LHCN-M2 (cell line): ENCODE results near the gene WWC2. TPM values are rescaled to one million over a fixed set of nuclear protein-coding genes. Genes with fewer than 3 reads are reported as not detected.

Experiments used
- DNase-seq: peaks from one replicate; pipeline ENCODE4 v3.0.0-alpha.2; 2012; ENCODE audit warnings: low read depth
- total RNA-seq: library from RNA; depleted of rRNA; stranded (reverse); fragments of >200 nt; gene quantifications from 2 replicates; pipeline ENCODE4 v1.2.3, GENCODE V29; 2014

The WWC2 gene
- total RNA-seq, 1 experiment from 2014 or later = 14.3 TPM

- no peak for DNase-seq
Measured at GRCh38 chr4:183202523-183202922, 103.5 kb downstream of the WWC2 start.

GRCh38 chr4:183204793-183205192 lies 105.7 kb downstream of the WWC2 start:
- no peak for DNase-seq

GRCh38 chr4:183205193-183205592 lies 106.1 kb downstream of the WWC2 start:
- DNase-seq = no peak

- DNase-seq = no peak
Measured at GRCh38 chr4:183205709-183206108, 106.7 kb downstream of the WWC2 start.

- no peak for DNase-seq
Measured at GRCh38 chr4:183211533-183211932, 112.5 kb downstream of the WWC2 start.

DNA sequence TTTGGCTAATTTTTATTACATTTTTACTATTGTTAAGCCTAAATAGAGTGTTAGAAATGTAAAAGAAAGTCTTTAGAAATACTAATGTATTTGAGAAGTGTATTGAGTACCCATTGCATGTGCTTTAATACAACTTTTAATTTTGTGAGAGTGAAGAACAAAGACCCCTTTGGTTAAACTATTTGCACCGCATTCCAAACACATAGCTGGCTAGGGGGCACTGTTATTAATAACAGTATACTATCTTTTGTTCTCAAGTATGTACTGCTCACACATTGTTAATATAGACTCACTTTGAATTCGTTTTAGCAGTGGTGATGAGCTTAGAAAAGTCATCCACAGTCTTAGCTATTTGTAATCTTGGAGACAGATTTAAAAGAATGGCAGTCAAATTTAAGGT lies 114.9 kb downstream of the WWC2 start:
- no peak for DNase-seq

DNA sequence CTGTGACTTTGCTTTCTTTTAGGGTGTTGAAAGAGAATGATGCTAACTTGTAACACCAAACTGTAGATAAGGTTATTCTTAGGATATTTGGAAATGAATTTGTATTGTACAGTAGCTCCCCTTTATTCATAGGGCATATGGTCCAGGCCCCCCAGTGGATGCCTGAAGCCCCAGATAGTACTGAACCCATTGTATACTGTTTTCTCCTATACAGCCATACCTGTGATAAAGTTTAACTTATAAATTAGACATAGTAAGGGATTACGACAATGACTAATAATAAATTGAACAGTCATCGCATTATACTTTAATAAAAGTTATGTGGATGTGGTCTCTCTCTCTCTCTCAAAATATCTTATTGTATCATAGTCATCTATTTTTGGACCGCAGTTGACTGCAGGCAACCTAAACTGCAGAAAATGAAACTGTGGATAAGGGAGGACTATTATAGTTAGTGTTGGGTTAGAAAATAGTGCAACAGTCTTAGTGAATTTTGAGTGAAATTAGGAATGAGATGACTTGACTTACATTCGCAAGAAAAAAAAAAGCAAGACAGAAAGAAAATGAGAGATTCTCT lies 115.9 kb downstream of the WWC2 start:
- no peak for DNase-seq

DNA sequence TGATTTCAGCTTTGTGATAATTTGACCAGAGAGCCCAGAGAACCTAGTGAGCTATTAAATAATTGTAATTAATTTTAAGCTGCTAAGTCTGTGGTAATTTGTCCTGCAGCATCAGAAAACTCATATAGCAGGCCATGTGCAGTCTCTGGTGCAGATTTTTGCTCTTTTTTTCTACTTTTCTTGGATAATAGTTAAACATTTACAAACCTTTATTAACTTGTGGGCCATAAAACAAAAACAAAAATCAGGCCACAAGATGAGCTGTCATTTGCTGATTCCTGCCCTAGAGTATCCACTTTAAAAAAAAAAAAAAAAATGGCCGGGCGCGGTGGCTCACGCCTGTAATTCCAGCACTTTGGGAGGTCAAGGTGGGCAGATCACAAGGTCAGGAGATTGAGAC lies 121.2 kb downstream of the WWC2 start:
- no peak for DNase-seq

DNA sequence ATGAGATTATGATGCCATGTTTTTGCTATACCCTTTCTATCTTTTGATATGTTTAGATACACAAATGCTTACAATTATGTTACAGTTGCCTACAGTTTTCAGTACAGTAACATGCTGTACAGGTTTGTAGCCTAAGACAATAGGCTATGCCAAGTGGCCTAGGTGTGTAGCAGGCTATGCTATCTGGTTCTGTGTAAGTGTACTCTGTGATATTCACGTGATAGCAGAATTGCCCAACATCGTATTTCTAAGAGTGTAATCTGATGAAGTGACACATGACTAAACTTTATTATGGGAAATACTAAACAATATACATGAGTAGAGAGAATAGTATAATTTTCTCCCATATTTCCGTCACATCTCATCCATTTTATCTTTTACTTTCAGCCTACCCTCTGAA lies 124.0 kb downstream of the WWC2 start:
- DNase-seq = no peak

DNA sequence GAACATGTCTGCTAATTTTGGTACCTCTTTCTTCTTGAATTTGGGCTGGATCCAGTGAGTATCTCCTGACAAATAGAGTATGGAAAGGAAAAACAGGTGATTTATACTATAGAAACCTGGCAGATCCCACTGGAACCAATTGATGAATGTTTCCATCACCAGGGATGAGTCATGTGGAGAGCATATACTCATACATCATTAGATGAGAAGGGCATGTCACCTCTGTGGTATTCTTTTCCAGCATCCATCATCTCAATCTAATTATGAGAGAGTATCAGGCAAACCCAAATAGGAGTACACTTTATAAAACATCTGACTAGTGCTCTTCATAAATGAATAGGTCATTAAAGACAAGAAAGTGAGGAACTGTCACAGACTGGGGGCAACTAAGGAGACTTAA lies 130.3 kb downstream of the WWC2 start:
- DNase-seq = no peak

DNA sequence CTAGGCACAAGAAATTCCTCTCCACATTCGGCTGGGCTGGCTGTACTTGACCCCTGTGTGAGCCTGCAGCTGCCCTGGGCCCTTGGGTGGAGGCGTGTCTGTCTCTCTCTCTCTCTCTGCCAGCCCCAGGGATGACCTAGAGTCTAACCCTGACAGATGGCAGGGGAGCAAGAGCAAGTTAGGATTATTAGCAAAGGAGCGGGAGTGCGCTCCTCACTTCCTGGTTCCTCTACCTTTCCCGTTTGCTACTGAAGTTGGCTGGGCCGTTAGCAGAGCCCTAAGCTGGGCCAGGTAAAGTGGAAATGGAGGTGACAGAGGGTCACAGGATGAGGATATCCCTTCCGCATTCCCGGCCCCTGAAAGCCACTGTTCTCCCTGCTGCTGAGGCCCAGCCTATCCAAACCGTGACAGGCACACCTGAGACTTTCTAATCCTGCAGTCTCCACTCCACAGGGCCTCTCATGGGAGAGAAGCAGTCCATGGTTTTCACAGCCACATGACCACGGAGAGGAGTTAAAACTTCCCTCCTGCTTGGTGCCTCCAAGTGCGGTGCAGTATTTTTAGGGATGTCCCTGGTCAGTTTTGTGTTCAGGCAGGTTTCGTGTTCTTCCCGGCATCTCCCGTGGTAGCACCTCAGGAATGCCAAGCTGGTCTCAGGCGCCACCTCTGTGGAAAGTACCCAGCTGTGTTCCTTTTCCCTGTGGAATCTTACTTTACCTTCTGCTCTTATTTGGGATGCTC lies 141.7 kb downstream of the WWC2 start:
- peak; percentile 67 for DNase-seq

DNA sequence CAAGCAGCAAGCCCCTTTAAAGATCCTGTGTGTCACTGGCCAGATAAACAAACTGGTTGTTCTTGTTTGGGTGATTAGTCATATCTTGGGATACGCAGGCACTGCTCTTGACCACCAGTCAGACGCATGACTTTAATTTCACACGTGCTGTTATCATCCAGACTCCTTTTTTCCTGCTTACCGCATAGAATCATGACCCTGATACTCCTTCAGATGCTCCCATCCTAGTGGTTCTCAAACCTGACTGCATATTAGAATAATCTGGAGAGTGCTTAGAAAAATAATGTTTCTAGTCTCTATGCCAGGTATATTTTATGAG lies 142.2 kb downstream of the WWC2 start:
- DNase-seq = peak; percentile 89

GRCh38 chr4:183241721-183242151 lies 142.7 kb downstream of the WWC2 start:
- no peak for DNase-seq

GRCh38 chr4:183242291-183242690 lies 143.2 kb downstream of the WWC2 start:
- no peak for DNase-seq

- DNase-seq = no peak
Measured at GRCh38 chr4:183244019-183244418, 145.0 kb downstream of the WWC2 start.

- DNase-seq = no peak
Measured at GRCh38 chr4:183244506-183244905, 145.4 kb downstream of the WWC2 start.

DNA sequence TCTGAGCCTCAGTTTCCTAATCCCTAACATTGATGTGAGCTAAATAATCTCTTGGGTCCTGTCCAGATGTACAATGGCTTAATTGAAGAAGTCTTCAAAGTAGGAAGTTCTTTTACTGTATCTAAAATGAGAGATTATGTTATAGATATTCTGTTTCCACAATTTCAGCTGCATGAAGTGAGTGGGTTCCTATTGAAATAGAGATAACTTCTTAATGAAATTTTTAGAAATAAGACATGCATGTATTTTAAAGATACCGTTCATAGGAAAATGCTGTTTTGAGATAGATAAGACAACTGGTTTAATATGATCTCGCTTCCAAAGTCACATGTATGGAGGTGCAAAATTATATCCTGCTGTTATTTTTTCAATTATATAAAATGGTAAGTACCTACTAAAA lies 149.1 kb downstream of the WWC2 start:
- no peak for DNase-seq

DNA sequence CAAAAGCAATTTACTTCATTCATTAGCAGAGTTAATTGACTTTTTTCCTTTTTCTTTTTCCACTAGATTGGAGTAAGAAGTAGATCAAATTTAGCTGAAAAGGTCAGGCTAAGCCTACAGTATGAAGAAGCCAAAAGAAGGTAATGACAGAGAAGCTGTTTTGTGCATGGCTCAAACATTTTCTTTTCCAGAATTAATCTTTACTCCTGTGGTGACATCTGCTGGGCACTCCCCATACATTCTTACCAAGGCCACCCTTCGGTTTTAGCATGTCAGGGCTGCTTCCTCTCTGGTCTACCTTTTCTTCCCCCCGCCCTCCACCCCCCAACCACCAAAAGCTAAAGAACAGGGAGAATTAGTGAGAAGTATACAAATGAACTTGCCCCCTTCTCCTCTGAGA lies 150.8 kb downstream of the WWC2 start:
- peak; percentile 32 for DNase-seq

DNA sequence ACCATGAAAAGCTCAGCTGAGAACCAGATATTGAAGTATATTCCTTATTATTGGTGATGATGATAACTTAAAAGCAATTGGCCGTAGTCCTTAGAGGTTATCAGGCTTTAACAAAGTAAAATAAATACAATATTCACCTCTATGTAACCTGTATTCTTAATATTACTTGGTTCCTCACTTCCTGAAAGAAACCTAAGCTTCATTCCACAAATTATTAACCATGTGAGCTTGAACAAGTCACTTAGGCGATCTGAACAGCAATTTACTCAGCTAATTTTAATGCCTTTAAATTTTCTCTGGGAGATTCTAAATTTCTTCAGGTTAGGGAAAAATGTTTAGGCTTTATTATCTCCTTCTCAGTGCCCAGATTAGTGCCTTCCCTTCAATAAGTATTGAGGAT lies 151.8 kb downstream of the WWC2 start:
- DNase-seq = no peak

DNA sequence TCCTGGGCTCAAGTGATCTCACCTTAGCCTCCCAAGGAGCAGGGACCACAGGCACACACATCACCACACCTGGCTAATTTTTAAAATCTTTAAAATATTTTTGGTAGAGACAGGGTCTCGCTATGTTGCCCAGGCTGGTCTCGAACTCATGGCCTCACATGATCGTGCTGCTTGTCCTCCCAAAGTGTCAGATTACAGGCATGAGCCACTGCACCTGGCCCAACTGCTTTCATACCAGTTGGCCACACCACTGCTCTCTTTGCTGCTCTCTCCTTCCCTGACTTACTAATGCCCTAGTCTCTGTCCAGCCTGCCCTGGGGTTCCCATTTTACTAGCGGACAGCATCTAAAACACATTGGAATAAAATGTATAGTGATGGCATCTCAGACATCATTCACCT lies 153.9 kb downstream of the WWC2 start:
- no peak for DNase-seq

DNA sequence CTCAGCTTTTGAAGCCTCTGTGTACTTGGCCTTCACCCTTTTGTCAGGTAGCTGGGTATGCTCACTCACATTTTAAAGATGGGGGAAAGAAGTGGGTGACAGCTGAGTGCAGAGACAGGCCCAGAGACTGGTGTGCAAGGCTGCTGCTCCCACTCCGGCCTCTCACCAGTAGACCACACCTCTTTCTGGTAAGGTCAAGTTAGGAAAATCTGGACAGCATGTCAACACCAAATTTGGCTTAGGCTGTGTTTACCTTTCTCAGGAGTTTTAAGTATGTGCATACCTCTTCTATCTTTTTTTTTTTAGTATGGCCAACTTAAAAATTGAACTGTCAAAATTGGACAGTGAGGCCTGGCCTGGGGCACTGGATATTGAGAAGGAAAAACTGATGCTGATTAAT lies 154.4 kb downstream of the WWC2 start:
- no peak for DNase-seq

GRCh38 chr4:183254162-183254561 lies 155.1 kb downstream of the WWC2 start:
- no peak for DNase-seq

- DNase-seq = no peak
Measured at GRCh38 chr4:183255487-183255886, 156.4 kb downstream of the WWC2 start.

DNA sequence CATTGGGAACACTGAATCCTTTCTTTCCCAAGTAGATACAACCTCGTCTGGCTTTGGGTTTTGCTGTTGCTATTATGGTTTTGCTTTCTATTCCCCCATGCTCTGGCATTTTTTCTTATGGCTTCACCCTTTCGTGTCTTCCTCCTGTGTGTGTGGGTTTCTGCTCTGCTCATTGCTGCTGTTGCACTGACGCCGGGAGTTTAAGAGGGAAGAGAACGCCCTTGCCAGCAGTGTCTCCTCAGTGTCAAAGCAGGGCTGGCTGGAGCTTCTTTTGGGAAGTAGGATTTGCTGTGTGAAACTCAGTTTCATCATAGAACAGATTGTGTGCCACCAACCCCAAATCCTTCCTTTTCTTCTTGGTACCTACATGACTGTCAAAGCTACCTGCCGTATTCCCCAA lies 157.3 kb downstream of the WWC2 start:
- no peak for DNase-seq
